HepG2 (cell line): Measurements from ENCODE around the gene PRPF4. TPM values are rescaled to one million over a fixed set of nuclear protein-coding genes. Genes with fewer than 3 reads are reported as not detected.

Experiments
- ARNTL ChIP-seq: sonication (generic); formaldehyde crosslinking; IDR thresholded peaks from 2 replicates; pipeline ENCODE4 v1.4.0; 2020; ENCODE audit warnings: mild to moderate bottlenecking, missing genetic modification reagents
- BORCS8-MEF2B ChIP-seq: sonication (generic); formaldehyde crosslinking; IDR thresholded peaks from 2 replicates; pipeline ENCODE4 v1.8.0; 2022; ENCODE audit warnings: mild to moderate bottlenecking, missing genetic modification reagents
- FOXP4 ChIP-seq: sonication (generic); formaldehyde crosslinking; IDR thresholded peaks from 2 replicates; pipeline ENCODE4 v1.4.0; 2020; ENCODE audit warnings: missing genetic modification reagents
- GABPA ChIP-seq, 2 experiments: IDR thresholded peaks; 2 replicates each; pipeline ENCODE4 v1.6.1; 2011 to 2016; ENCODE audit warnings: low read depth in 2 of 2, low read length in 1 of 2, missing biosample characterization in 1 of 2, missing genetic modification characterization in 1 of 2
- GATAD2A ChIP-seq: IDR thresholded peaks from 2 replicates; pipeline ENCODE4 v1.6.1; 2016
- HHEX ChIP-seq: IDR thresholded peaks from 2 replicates; pipeline ENCODE4 v1.6.1; 2016; ENCODE audit warnings: control low read depth
- ISX ChIP-seq: sonication (generic); formaldehyde crosslinking; conservative IDR thresholded peaks from 2 replicates; pipeline ENCODE4 v1.5.0; 2020; ENCODE audit warnings: missing genetic modification reagents
- NR2F6 ChIP-seq, 2 experiments: IDR thresholded peaks; 2 replicates each; pipeline ENCODE4 v1.6.1; 2016; ENCODE audit warnings: antibody characterized with exemption in 1 of 2, mild to moderate bottlenecking in 1 of 2
- POLR2AphosphoS2 ChIP-seq: IDR thresholded peaks from 2 replicates; pipeline ENCODE4 v1.6.1; 2011; ENCODE audit warnings: low read depth, low read length, improper control_type of control experiment
- PRDM4 ChIP-seq: sonication (generic); formaldehyde crosslinking; IDR thresholded peaks from 2 replicates; pipeline ENCODE4 v1.9.0; 2021; ENCODE audit warnings: missing genetic modification reagents, borderline replicate concordance
- TBX2 ChIP-seq: sonication (generic); formaldehyde crosslinking; IDR thresholded peaks from 2 replicates; pipeline ENCODE4 v1.5.0; 2020; ENCODE audit warnings: missing genetic modification reagents, mild to moderate bottlenecking, borderline replicate concordance
- TCF7 ChIP-seq: sonication (generic); IDR thresholded peaks from 2 replicates; pipeline ENCODE4 v1.6.1; 2016; ENCODE audit warnings: antibody characterized with exemption, low read depth
- ZBED4 ChIP-seq: sonication (generic); formaldehyde crosslinking; IDR thresholded peaks from 2 replicates; pipeline ENCODE4 v1.4.0; 2020; ENCODE audit warnings: missing genetic modification reagents, borderline replicate concordance
- ZNF138 ChIP-seq: sonication (generic); formaldehyde crosslinking; IDR thresholded peaks from 2 replicates; pipeline ENCODE4 v1.5.0; 2020; ENCODE audit warnings: mild to moderate bottlenecking, low read depth, missing genetic modification reagents
- ZNF143 ChIP-seq: sonication (generic); formaldehyde crosslinking; IDR thresholded peaks from 2 replicates; pipeline ENCODE4 v1.4.0; 2020; ENCODE audit warnings: missing genetic modification reagents
- ZNF333 ChIP-seq: sonication (generic); formaldehyde crosslinking; IDR thresholded peaks from 2 replicates; pipeline ENCODE4 v1.4.0; 2020; ENCODE audit warnings: mild to moderate bottlenecking, missing genetic modification reagents, borderline replicate concordance
- ZNF367 ChIP-seq: sonication (generic); formaldehyde crosslinking; IDR thresholded peaks from 2 replicates; pipeline ENCODE4 v1.4.0; 2020; ENCODE audit warnings: missing genetic modification reagents, borderline replicate concordance
- ZNF572 ChIP-seq: sonication (generic); formaldehyde crosslinking; IDR thresholded peaks from 2 replicates; pipeline ENCODE4 v1.5.1; 2020; ENCODE audit warnings: mild to moderate bottlenecking, missing genetic modification reagents
- ZNF589 ChIP-seq: sonication (generic); formaldehyde crosslinking; conservative IDR thresholded peaks from 2 replicates; pipeline ENCODE4 v1.8.0; 2022; ENCODE audit warnings: mild to moderate bottlenecking, moderate library complexity, missing genetic modification reagents
- polyA plus RNA-seq, 8 experiments: library from polyadenylated mRNA; depleted of rRNA in 3 of 8; stranded (reverse) in 7 of 8; unstranded in 1 of 8; fragments of >200 nt; fragmentation: Illumina TruSeq in 4 of 8; extraction: Trizol in 4 of 8; gene quantifications; 2 replicates each; pipeline versions ENCODE4 v1.2.1 to v1.2.3, GENCODE V29; 2011 to 2016; ENCODE audit warnings: low read depth in 4 of 8, missing spikeins in 1 of 8, mixed read lengths in 1 of 8; ENCODE audit not compliant: insufficient read depth in 1 of 8
- total RNA-seq, 5 experiments: library from RNA; depleted of rRNA; stranded (reverse); fragments of >200 nt; fragmentation: Illumina TruSeq; extraction: Trizol; gene quantifications; 2 replicates each; pipeline ENCODE4 v1.2.3, GENCODE V29; 2016; ENCODE audit warnings: low read depth in 1 of 5

Gene PRPF4
- total and polyA plus RNA-seq, 2 of the 13 experiments (the other 11 are each of a cell fraction or from before 2014, with no cell fraction given): 10.3 to 49.0 TPM

GRCh38 chr9:113275157-113276131 is at the start of gene PRPF4, which contains the start of gene CDC26 (continued):
- TF ChIP-seq FOXP4 (CRISPR knock-in tag) (no peak; the same call in 1 of the 2 replicates), HHEX (CRISPR knock-in tag) (no peak), ARNTL (0 out of 2 replicates have a peak, but pooled peaks have one; percentile 17), ZNF143 (CRISPR knock-in tag) (peak; percentile 97), POLR2AphosphoS2 (no peak), ZNF589 (CRISPR knock-in tag) (no peak), ZNF572 (CRISPR knock-in tag) (peak; percentile 24; the same call in 1 of the 2 replicates), ZBED4 (CRISPR knock-in tag) (peak; percentile 34; the same call in 1 of the 2 replicates), NR2F6 (IDR thresholded peaks at IDR 0.05) (peak; percentile 57), NR2F6 (CRISPR knock-in tag; IDR thresholded peaks at IDR 0.05) (peak; percentile 75; the same call in 1 of the 2 replicates), PRDM4 (CRISPR knock-in tag) (no peak), BORCS8-MEF2B (CRISPR knock-in tag) (peak; percentile 92), ZNF367 (no peak), ZNF138 (peak; percentile 72; the same call in 1 of the 2 replicates), TCF7 (no peak), ISX (CRISPR knock-in tag) (no peak), GABPA (IDR thresholded peaks at IDR 0.05; ENCODE audit: low read depth, low read length) (peak; percentile 94), GABPA (CRISPR knock-in tag; IDR thresholded peaks at IDR 0.05; ENCODE audit: low read depth) (peak; percentile 99), ZNF333 (CRISPR knock-in tag) (peak; percentile 74; the same call in 1 of the 2 replicates), TBX2 (CRISPR knock-in tag) (peak; percentile 79), GATAD2A (CRISPR knock-in tag) (peak; percentile 66)
